Activated CD4-positive, alpha-beta T cell treated with anti-CD3 and anti-CD28 coated beads, Interleukin-2, amount 10 ng/mL, durations not matched to agents 7 days and 5 days (primary cell): ENCODE measurements around the gene CD200. TPM values are rescaled to one million over a fixed set of nuclear protein-coding genes. Genes with fewer than 3 reads are reported as not detected.

Experiments
- CTCF ChIA-PET: fragments of 350-600 bp; sonication (Branson Sonifier 250); formaldehyde crosslinking; loops from one replicate; lab custom pipeline; 2021; ENCODE audit warnings: antibody characterized with exemption; lab: Charles Lee
- POLR2A ChIA-PET: fragments of 350-600 bp; sonication (Branson Sonifier 250); formaldehyde crosslinking; loops from one replicate; lab custom pipeline; 2021; ENCODE audit warnings: antibody characterized with exemption; lab: Charles Lee
- DNase-seq: peaks from one replicate; pipeline ENCODE4 v3.0.0-alpha.2; 2020
- H3K27ac Mint-ChIP-seq: one replicate; pipeline ENCODE4 v1.8.0; 2021; ENCODE audit warnings: mild to moderate bottlenecking, moderate library complexity, mixed read lengths
- H3K27me3 Mint-ChIP-seq: one replicate; pipeline ENCODE4 v1.8.0; 2021; ENCODE audit warnings: mixed read lengths
- H3K36me3 Mint-ChIP-seq: one replicate; pipeline ENCODE4 v1.8.0; 2021; ENCODE audit warnings: low read depth, mixed read lengths
- H3K4me1 Mint-ChIP-seq: one replicate; pipeline ENCODE4 v1.8.0; 2021; ENCODE audit warnings: mixed read lengths
- H3K4me3 Mint-ChIP-seq: one replicate; pipeline ENCODE4 v1.8.0; 2021; ENCODE audit warnings: mild to moderate bottlenecking, moderate library complexity, mixed read lengths
- H3K9me3 Mint-ChIP-seq: one replicate; pipeline ENCODE4 v1.8.0; 2021; ENCODE audit warnings: mixed read lengths
- total RNA-seq, 2 experiments: library from RNA; stranded (reverse); gene quantifications; one replicate each; pipeline ENCODE4 v1.2.3, GENCODE V29; 2021

CD200 gene
- total RNA-seq, 2 experiments from 2014 or later: 4.0 to 5.2 TPM

DNA sequence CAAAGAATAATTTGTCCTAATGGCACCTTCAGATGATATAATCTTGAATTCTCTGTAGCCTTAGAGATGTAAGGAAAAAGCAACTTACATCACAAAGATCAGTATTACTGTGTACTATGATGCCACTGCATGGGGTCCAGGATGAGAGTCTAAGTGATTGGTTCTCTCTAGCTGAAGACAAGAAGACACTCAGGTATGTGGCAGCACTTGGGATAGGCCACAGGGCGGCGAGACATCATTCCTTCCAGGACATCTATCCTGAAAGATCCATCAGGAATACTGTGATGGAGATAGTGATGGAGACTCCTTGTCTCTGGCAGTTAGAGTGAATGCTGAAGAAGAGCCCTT lies 2.5 kb downstream of the CD200 start:
- ChIA-PET POLR2A (no interaction called here), CTCF (interaction anchor here (1.0 to 3.0 kb wide), 2 partner anchors 13 to 103 kb away, joined by 3 to 10 read pairs; no protein-coding TSS in a partner anchor)
- H3K4me3 Mint-ChIP-seq: no peak overlapping the region
- no peak for DNase-seq
- no peaks in the 10 kb centered on the region for H3K36me3 Mint-ChIP-seq
- no peaks in the 10 kb centered on the region for H3K9me3 Mint-ChIP-seq
- H3K27me3 Mint-ChIP-seq: no peaks in the 10 kb centered on the region
- peaks cover 42% of the 10 kb centered on the region for H3K4me1 Mint-ChIP-seq
- peak overlapping the region; percentile 15 for H3K27ac Mint-ChIP-seq

DNA sequence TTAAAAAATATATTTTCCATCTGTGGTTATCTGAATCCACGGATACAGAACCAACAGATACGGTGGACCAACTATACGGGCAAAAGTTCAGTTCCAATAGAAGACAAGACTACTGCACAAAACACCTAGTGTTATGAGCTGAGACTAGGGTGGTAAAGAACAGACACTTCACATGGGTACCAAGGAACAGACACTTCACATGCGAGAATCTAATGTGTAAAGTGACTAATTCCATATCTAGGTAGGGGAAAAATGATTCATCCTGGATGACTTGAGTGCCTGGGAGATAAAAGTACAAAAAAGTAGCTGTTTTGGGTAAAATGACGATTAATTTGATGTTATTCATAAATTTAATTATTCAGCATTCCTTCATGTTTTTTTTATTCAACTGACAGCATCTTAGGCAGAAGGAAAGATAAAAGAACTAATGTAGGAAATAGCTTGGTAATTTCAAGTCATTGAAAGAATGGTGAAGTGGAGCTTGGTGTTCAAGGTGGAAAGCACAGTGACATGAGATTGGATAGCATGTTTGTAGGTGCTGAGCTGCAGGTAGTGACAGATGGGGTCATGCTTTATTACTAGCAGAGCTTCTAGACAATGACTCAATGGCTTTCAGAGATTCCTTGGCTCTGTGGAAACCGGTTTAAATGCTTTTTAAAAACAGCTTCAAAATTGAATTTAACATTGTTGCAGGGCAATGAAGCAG lies 5.2 kb downstream of the CD200 start:
- Mint-ChIP-seq H3K36me3 (peaks cover 2% of the 10 kb centered on the region), H3K9me3 (peaks cover 2% of the 10 kb centered on the region), H3K27me3 (no peaks in the 10 kb centered on the region), H3K4me3 (no peak overlapping the region), H3K4me1 (peaks cover 35% of the 10 kb centered on the region), H3K27ac (no peak overlapping the region)
- POLR2A ChIA-PET: no interaction called here
- CTCF ChIA-PET: interaction anchor here (1.0 to 1.4 kb wide), 2 partner anchors 159 to 176 kb away, joined by 3 to 5 read pairs; no protein-coding TSS in a partner anchor
- no peak for DNase-seq

DNA sequence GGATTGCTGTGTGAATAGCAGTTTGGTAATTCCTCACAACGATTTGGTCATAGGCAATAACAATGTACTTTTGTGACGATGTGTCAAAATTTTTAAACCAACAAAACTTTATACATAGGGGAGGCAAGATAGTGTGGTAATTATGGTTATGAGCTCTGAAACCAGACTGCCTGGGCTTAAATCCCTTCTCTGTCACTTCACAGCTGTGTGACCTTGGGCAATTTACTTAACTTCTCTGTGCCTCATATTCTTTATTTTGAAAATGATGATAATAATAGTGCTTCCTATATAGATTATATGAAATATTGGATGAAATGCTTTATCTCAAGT lies 5.7 kb downstream of the CD200 start:
- ChIA-PET CTCF (interaction anchor here (0.7 to 1.4 kb wide), 3 partner anchors 8 to 175 kb away, joined by 3 to 5 read pairs (median 3); no protein-coding TSS in a partner anchor), POLR2A (interaction anchor here (0.6 kb wide), 1 partner anchor 53 kb away, joined by 3 read pairs; no protein-coding TSS in a partner anchor)
- Mint-ChIP-seq H3K4me1 (peaks cover 31% of the 10 kb centered on the region), H3K4me3 (no peak overlapping the region), H3K27me3 (no peaks in the 10 kb centered on the region), H3K36me3 (peaks cover 2% of the 10 kb centered on the region), H3K27ac (no peak overlapping the region), H3K9me3 (peaks cover 2% of the 10 kb centered on the region)
- DNase-seq: no peak

DNA sequence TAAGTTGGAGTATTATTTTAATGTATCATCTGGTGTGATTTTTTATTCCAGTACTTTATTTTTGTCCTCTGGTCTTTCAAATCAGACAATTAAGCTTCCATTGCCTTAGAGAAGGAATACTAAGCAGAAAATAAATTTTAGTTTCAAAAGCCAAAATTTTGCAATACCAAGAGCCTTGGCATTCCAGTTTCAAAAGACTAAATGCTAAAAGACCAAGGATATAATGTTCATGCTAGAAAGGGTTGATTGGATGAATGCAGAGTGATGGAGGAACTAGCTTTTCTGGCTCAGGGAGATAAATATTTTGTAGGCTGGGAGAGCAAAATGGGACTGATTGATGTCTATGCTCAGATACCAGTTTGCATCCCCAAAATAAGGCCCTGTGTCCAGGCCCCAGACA lies 6.2 kb downstream of the CD200 start:
- ChIA-PET CTCF (interaction anchor here (0.7 to 1.4 kb wide), 2 partner anchors 8 to 175 kb away, joined by 3 to 5 read pairs; no protein-coding TSS in a partner anchor), POLR2A (interaction anchor here (0.6 kb wide), 2 partner anchors 11 to 54 kb away, joined by 3 to 5 read pairs; no protein-coding TSS in a partner anchor)
- peaks cover 27% of the 10 kb centered on the region for H3K4me1 Mint-ChIP-seq
- no peak overlapping the region for H3K4me3 Mint-ChIP-seq
- peaks cover 4% of the 10 kb centered on the region for H3K36me3 Mint-ChIP-seq
- no peak overlapping the region for H3K27ac Mint-ChIP-seq
- DNase-seq: no peak
- peaks cover 6% of the 10 kb centered on the region for H3K9me3 Mint-ChIP-seq
- no peaks in the 10 kb centered on the region for H3K27me3 Mint-ChIP-seq

DNA sequence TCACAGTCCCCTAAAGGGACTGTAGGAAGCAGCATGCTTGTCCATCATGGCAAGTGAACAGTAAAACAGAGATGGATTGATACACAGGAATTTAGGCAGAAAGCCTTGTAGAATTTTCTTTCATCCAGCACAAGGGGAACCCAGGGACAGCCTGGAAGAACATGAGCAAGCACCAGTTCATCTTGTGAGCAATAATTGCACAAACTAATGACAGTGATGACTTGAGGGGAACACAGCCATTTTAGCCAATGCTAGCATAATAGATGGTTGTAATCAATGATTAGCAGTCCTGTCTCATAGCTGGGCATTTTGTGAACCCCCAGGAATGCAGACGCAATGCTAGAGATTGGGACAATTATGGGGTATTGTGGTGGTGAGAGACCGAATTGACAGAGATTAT lies 6.7 kb downstream of the CD200 start:
- Mint-ChIP-seq H3K36me3 (peaks cover 8% of the 10 kb centered on the region), H3K27me3 (no peaks in the 10 kb centered on the region), H3K4me1 (peaks cover 22% of the 10 kb centered on the region), H3K9me3 (peaks cover 10% of the 10 kb centered on the region), H3K4me3 (no peak overlapping the region), H3K27ac (no peak overlapping the region)
- CTCF ChIA-PET: no interaction called here
- DNase-seq: no peak
- POLR2A ChIA-PET: interaction anchor here (0.6 kb wide), 1 partner anchor 11 kb away, joined by 5 read pairs; no protein-coding TSS in a partner anchor

DNA sequence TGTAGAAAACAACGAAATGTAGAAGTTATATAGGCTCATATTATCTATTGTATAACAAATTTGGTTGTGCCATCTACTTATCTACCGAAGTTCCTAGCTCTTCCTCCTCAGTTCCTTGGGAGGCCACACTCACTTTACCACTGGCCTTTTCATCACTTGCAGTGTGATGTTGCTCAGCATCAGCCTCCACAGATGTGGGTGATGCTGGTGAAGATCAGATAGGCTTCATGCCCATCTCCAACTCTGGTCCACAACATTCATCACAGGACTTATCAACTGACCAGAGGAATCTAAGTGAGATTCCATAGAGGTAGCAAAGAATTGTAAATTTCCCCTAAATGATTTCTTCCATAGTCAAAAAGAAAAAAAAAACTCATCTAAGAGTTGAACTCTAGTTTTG lies 8.4 kb downstream of the CD200 start:
- H3K4me3 Mint-ChIP-seq: no peak overlapping the region
- no peak for DNase-seq
- POLR2A ChIA-PET: no interaction called here

DNA sequence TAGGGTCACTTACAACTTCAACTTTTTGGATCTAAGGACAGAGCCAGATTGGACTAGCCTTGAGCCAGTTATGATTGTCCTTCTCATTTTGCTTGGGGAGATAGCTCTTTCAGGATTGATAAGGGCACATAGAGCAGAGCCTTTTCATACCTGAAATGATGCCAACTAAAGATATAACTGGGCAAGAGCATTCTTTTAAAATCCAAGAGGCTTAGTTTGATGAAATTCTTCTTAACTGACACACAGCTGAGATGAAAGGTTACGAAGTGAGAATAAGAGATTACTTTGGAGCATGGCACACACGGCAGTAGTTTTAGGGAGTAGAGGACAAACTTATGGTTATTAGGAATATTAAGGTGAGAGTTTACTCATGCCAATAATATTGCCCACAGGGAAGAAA lies 12.7 kb downstream of the CD200 start:
- Mint-ChIP-seq H3K4me3 (no peak overlapping the region), H3K27ac (no peak overlapping the region), H3K36me3 (peaks cover 50% of the 10 kb centered on the region), H3K4me1 (peaks cover 9% of the 10 kb centered on the region), H3K9me3 (peaks cover 10% of the 10 kb centered on the region), H3K27me3 (no peaks in the 10 kb centered on the region)
- ChIA-PET POLR2A (interaction anchor here (0.5 kb wide), 1 partner anchor 15 kb away, joined by 5 read pairs; no protein-coding TSS in a partner anchor), CTCF (interaction anchor here (1.0 to 1.2 kb wide), 3 partner anchors 13 to 158 kb away, joined by 3 to 4 read pairs (median 4); partner anchors contain the start of gene CD200)
- no peak for DNase-seq

More for the DNA sequence above, 8.4 kb downstream of the CD200 start:
- no peak overlapping the region for H3K27ac Mint-ChIP-seq
- CTCF ChIA-PET: interaction anchor here (0.6 kb wide), 1 partner anchor 168 kb away, joined by 5 read pairs; no protein-coding TSS in a partner anchor
- peaks cover 17% of the 10 kb centered on the region for H3K36me3 Mint-ChIP-seq
- peaks cover 10% of the 10 kb centered on the region for H3K9me3 Mint-ChIP-seq
- peaks cover 14% of the 10 kb centered on the region for H3K4me1 Mint-ChIP-seq
- H3K27me3 Mint-ChIP-seq: no peaks in the 10 kb centered on the region

DNA sequence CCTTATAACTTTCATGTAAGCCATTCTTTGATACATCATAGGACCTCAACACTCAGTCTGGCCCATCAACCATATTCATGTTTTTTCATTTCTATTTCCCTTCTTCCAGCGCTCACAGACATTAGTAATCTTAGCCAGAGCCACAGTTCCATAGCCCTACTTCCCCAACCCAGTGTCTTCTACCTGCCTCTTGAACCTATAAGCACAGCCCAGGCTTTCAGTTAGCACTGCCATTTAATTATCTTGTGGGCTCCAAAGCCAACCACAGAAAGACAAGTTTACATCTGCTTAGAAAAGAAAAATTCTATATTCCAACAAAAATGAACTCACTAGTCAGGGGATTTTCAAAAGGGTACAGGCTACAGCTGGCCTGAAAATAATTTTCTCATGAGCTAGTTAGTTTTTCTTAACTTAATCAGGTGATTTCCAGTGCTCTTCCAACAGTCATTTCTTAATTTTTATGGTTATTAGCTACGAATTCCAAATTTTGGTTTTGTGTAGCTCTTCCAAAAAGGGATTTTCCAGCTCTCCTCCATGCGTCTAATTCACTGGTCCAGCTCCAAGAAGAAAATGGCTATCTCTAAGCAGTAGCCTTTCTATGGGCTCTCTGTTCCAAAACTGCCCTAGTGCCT lies 13.7 kb downstream of the CD200 start:
- H3K9me3 Mint-ChIP-seq: peaks cover 10% of the 10 kb centered on the region
- peaks cover 52% of the 10 kb centered on the region for H3K36me3 Mint-ChIP-seq
- no peak for DNase-seq
- no peak overlapping the region for H3K27ac Mint-ChIP-seq
- no peaks in the 10 kb centered on the region for H3K27me3 Mint-ChIP-seq
- H3K4me3 Mint-ChIP-seq: no peak overlapping the region
- H3K4me1 Mint-ChIP-seq: peaks cover 5% of the 10 kb centered on the region
- CTCF ChIA-PET: interaction anchor here (0.9 to 1.2 kb wide), 3 partner anchors 14 to 152 kb away, joined by 3 to 4 read pairs (median 4); partner anchors contain the start of gene CD200
- POLR2A ChIA-PET: no interaction called here

DNA sequence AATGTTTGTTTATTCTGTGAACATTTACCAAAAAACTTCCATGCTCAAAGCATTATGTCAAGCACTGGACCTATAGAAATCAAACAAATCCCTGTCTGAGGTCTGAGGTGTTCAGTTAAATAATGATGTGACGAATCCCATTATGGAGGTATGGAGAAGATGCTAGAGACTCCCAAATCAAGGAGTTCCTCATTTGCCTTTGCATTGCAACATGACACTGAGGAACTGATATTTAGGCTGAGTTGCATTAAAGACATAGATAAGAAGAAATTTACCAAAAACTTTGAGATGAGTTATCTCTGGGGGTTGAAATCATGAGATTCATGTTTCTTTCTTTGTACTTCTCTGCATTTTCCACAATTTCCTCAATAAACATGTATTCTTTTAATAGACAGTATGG lies 16.0 kb downstream of the CD200 start:
- no peak overlapping the region for H3K4me3 Mint-ChIP-seq
- no peak for DNase-seq
- POLR2A ChIA-PET: no interaction called here
- peaks cover 61% of the 10 kb centered on the region for H3K36me3 Mint-ChIP-seq
- H3K27me3 Mint-ChIP-seq: no peaks in the 10 kb centered on the region
- H3K27ac Mint-ChIP-seq: no peak overlapping the region
- peaks cover 4% of the 10 kb centered on the region for H3K4me1 Mint-ChIP-seq
- CTCF ChIA-PET: interaction anchor here (1.0 to 2.3 kb wide), 2 partner anchors 42 to 237 kb away, joined by 4 to 5 read pairs; no protein-coding TSS in a partner anchor
- H3K9me3 Mint-ChIP-seq: peaks cover 5% of the 10 kb centered on the region

DNA sequence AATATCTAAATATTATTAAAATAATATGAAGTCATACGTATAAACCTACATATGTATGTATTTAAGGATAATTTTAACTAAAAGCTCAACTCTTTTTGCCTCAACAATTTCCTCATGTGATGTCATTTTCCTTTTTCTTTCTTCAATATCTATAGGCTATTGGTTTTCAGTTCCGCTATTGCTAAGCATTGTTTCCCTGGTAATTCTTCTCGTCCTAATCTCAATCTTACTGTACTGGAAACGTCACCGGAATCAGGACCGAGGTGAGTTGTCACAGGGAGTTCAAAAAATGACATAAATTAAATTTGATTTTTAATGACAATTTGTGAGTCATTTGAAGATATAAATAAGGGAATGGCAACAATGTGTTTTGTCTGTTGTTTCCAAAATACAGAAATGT lies 16.6 kb downstream of the CD200 start:
- DNase-seq: no peak
- Mint-ChIP-seq H3K9me3 (peaks cover under 1% of the 10 kb centered on the region), H3K27ac (no peak overlapping the region), H3K27me3 (no peaks in the 10 kb centered on the region), H3K4me3 (no peak overlapping the region), H3K36me3 (peaks cover 58% of the 10 kb centered on the region), H3K4me1 (peaks cover 4% of the 10 kb centered on the region)
- ChIA-PET CTCF (interaction anchor here (1.0 to 2.3 kb wide), 2 partner anchors 41 to 238 kb away, joined by 4 to 5 read pairs; no protein-coding TSS in a partner anchor), POLR2A (no interaction called here)

DNA sequence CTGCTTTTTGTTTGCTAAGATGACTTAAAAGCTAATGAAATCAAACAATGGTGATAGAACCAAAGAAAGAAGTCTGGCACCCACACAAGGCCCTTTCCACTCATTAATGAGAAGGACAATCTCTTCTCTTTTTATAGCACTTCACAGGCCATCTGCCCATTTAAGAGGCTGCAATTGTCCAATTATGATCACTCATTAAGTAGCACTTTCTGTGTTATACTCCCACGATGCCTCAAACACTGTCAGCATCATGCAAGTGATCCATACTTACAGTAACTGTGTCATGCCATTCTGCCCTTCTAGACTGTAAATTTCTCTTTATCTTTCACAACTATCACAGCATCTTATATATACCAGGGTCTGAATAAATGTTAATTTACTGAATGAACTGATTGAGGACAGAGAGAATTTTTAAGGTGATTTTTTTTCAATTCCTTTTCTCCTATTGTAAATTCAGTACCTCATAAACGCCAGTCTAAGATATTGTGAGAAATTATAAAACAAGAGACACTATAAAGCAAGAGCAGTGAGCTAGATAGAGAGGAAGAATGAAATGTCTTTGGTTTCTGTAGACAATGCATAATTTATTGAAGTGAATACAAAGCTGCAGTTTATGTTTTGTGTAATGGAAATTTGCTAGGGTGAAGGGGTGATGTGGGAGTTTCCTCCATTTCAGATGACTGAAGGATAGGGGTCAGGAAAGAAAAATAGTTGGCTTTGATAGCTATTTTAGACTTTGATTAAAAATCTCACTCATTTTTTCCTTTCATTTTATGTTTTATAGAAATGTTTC lies 17.3 kb downstream of the CD200 start:
- Mint-ChIP-seq H3K9me3 (no peaks in the 10 kb centered on the region), H3K27me3 (no peaks in the 10 kb centered on the region), H3K36me3 (peaks cover 56% of the 10 kb centered on the region), H3K27ac (no peak overlapping the region), H3K4me3 (no peak overlapping the region), H3K4me1 (peaks cover 4% of the 10 kb centered on the region)
- CTCF ChIA-PET: interaction anchor here (1.0 to 2.3 kb wide), 4 partner anchors 15 to 239 kb away, joined by 4 to 9 read pairs (median 6); partner anchors contain the start of gene CD200
- POLR2A ChIA-PET: no interaction called here
- DNase-seq: no peak

DNA sequence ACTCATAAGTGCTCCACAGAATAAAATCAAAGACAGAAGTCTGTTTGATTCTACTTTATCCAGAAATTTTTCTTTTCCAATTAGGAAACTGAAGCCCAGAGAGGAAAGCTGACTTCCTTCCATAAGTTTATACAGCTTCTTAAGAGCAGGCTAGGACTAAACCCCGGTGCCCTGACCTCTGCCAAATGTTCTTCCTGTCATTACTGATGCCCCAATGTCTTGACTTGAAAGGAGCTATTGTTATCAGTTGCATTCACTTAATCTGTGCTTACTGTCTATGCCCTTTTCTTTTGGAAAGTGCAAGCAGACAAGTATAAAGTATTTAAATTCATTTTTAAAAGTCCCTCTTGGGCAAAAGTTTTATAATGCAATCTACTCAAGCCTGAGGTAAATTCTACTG lies 18.1 kb downstream of the CD200 start:
- no peak for DNase-seq
- Mint-ChIP-seq H3K27me3 (no peaks in the 10 kb centered on the region), H3K27ac (no peak overlapping the region), H3K9me3 (no peaks in the 10 kb centered on the region), H3K36me3 (peaks cover 52% of the 10 kb centered on the region), H3K4me3 (no peak overlapping the region), H3K4me1 (peaks cover 4% of the 10 kb centered on the region)
- ChIA-PET POLR2A (no interaction called here), CTCF (interaction anchor here (1.7 to 2.3 kb wide), 3 partner anchors 14 to 40 kb away, joined by 5 to 9 read pairs (median 7); partner anchors contain the start of gene CD200)
